GM18519 (cell line): ENCODE data around the gene DOCK1.

Experiments used
- ATAC-seq: cut with Tn5 transposase; IDR thresholded peaks from one replicate; pipeline ENCODE4 v1.9.1; 2021; ENCODE audit warnings: mild to moderate bottlenecking, moderate library complexity; ENCODE audit not compliant: unreplicated experiment, low FRiP score

DOCK1 gene

DNA sequence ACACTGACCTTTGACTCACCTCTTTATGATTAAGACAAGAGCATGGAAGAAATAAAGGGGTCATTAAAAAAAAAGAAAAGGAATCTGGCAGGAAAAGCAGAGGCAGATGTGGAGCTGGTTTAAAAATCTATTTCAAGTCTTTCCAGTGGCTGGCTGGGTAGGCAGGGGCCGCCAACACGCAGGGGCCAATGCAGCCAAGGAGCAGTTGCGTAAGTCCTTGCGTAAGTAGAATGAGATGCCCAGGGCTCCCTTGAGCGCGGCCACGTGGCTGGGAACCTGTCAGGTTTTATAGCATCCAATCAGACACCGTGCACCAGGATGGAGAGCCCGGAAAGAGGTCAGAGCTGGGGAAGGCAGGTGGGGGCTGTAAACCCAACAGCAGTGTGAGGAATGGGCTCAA is 414.9 kb downstream of the DOCK1 start:
- ATAC-seq: no peak

DNA sequence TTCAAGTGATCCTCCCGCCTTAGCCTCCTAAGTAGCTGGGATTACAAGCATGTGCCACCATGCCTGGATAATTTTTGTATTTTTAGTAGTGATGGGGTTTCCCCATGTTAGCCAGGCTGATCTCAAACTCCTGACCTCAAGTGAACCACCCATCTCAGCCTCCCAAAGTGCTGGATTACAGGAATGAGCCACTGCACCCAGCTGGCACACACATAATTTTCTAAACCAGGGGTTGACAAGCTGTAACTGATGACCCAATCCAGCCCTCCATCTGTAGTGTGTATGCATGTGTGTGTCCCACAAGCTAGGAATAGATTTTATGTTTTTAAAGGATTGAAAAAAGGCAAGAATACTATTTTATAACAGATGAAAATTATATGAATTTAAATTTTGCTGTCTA is 417.1 kb downstream of the DOCK1 start:
- ATAC-seq: no peak

DNA sequence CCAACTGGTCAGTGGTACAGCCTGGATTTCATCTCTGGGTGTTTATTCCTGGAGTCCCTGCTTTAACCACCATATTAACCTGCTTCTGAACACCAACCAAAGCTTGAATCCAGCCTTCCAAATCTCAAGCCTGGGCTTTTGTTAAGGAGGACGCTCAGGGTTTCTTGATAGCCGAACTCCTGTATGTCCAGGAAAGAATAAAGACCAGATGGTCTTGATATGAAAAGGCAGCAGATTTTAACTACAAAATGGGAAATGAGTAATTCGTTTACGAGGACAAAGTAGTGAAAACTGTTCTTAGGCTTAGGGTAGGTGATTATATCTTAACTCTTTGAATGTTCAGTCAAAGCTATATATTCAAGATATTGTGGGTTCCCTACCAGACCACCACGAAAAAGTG is 420.3 kb downstream of the DOCK1 start:
- no peak for ATAC-seq

DNA sequence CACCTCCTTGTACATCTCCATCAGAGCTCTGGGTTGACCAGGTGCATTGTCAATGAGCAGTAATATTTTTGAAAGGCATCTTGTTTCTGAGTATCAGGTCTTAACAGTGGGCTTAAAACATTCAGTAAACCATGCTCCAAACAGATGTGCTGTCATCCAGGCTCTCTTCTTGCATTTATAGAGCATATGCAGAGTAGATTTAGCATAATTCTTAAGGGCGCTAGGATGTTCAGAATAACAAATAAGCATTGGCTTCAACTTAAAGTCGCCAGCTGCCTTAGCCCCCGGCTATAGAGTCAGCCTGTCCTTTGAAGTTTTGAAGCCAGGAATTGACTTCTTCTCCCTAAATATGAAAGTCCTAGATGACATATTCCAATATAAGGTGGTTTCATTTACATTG is 421.7 kb downstream of the DOCK1 start:
- no peak for ATAC-seq

DNA sequence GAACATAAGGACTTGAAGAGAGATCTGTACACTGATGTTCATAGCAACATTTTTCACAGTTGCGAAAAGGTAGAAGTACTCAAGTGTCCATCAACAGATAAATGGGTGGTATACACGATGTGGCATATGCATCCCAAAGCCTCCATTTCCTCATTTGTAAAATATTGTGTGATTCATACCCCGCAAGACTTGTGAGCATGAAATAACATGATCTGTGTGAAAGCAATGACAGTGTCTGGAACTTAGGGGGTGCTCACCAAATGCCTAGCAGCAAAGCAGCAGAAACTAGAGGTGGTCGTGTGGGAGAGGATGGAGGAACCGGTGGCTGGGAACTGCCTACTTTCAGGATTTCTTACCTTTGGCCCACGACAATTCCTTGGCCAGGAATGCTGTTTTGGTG is 426.5 kb downstream of the DOCK1 start:
- ATAC-seq: no peak

DNA sequence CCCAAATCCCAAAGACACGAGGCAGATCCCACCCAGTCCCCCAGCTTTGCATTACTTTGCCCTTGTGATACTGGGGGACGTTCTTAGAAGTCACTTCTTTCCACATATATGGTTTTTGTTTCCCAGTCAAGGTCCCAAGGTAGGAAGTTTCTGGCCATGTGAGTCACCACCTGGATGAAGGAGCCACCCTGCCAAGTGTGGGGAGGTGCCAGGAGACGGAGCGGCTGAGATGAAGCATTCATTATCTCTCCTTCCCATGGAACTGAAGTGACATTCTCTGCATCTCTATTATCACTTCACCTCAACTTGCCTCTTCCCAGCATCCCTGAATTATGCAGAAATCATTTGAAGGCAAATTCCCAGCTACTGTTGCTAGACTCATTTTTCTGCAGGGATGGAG is 427.4 kb downstream of the DOCK1 start:
- ATAC-seq: no peak

DNA sequence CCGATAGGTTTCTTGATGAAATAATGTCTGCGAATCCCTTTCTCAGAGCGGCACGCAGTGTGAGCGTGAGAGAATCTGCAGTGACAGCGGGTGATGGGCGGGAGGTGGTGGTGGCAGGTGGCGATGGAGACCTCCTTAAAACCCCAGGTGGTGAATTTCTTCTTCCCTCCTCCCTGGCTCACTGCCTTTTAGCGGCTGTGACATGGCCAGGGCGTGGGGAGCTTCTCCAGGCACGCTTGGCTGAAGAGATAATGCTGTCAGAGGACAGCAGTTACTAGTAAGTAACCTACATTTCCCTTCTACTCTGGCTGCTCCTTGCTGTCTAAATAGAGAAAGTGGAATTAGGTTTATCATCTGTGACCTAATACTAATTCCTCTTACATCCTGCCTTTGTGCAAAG is 432.6 kb downstream of the DOCK1 start:
- no peak for ATAC-seq

DNA sequence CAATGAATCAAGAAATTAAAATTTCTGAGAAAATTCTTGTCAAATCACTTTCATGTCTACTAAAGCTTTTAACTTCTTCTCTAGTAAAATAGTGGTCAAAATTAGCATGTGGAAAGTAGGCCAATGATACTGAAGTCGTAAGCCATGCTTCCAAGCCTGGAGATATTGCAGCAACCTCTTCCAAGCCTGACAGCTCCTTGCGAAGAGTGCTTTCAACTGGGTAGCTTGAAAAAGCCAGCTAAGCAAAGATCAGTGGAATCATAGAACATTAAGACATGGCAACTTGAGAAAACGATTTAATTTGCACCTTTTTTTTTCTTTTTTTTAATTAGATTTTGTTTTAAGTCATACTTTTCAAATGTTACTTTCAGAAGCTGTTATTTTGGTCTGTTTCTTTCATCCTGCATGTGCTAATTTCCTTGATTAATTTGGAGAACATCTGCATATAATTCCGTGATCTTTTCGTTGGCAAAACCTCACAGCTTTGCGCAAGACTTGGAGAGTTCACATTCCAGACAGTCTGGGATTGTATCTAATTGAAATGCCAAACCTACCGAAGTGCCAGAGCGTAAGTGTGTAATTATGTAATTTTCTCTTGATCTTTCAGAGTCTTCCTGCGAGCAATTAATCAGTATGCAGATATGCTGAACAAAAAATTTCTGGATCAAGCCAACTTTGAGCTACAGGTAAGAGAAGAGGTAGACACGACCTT is 433.3 kb downstream of the DOCK1 start:
- no peak for ATAC-seq

DNA sequence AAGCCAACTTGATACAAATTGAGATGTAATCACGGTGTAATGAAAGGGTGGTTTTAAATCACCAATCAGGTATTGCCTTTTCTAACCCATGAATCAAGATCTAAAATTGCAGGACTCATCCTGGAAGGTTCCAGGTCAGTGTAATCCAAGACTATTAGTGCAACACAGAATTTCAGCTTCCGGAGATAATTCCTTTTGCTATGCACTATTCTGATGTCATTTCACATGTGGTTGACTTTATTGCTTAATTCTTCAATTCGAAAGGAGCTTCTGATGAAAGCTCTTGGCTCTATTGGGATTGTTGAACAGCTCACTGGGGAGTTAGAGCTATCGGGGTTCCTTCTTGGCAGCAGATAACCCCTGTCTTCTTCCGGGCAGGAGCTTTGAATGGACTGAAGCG is 438.6 kb downstream of the DOCK1 start:
- no peak for ATAC-seq

DNA sequence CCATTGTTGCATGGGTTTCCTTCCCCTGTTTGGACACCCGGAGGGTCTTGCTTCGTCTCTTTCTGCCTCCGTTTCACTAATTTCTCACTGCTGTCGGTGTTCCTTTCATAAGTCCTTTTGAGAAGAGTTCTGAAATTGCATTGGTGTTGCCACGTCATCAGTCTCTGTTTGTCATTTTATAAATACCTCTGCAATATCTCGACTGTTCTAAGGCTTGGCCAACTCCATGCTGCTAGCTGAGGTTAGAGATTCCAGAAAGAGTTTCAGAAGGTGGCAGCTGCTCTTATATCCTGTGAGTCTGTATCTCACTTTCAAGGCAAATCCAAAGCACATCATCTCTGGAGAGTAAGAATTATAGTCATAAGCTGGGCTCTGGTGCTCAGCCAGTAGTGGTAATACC is 439.1 kb downstream of the DOCK1 start:
- no peak for ATAC-seq

DNA sequence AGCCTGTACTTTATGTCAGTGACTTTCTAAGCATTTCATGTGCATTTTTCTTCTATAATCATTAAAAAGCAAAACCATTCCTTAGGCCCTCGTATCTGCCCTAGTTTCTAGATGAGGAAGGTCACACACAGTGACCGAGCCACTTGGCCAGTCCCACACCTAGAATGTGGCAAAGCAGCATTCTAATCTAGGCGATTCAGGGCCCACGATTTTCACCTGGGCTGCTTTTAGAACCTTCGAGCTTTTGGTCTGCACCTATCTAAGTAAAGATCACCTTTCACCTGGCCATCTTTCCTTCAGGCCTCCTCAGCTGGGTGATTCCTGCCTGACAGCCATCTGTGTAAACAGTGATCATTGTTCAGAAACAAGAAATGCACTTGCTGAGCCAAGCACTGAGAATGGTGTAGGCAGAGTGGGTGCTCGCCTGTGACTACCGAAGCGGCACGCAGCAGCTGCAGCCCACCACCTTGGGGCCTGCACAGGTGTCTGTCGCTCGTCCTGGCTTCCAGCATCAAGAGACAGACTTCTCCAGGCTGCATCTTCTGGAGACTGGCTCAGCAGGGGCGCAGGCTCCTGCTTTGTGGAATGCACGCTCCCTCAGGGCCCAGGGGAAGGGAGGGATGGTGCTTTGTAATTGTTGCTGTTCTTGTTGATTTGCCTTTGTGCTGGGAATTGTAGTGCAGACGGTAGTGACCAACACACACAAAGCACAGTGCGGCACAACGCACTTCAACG is 440.2 kb downstream of the DOCK1 start:
- ATAC-seq: no peak

DNA sequence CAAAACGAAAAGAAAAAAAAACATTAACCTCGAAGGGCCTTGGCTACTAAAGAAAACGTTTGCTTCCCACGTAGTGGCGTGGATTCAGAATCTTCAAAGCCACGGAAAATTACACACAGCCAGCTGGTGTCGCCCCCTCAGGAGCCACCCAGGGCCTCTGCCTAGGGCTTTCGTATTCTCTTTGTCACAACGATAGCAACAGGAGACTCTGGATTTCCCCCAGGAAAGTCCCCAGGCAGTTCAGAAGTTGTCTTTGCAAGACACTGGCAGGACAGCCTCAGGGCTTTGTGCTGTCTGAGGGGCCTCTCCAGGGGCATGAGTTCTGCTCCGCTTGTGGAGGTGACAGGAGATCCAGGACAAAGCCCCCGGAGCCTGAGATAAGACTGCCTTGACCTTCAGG is 441.4 kb downstream of the DOCK1 start:
- no peak for ATAC-seq

DNA sequence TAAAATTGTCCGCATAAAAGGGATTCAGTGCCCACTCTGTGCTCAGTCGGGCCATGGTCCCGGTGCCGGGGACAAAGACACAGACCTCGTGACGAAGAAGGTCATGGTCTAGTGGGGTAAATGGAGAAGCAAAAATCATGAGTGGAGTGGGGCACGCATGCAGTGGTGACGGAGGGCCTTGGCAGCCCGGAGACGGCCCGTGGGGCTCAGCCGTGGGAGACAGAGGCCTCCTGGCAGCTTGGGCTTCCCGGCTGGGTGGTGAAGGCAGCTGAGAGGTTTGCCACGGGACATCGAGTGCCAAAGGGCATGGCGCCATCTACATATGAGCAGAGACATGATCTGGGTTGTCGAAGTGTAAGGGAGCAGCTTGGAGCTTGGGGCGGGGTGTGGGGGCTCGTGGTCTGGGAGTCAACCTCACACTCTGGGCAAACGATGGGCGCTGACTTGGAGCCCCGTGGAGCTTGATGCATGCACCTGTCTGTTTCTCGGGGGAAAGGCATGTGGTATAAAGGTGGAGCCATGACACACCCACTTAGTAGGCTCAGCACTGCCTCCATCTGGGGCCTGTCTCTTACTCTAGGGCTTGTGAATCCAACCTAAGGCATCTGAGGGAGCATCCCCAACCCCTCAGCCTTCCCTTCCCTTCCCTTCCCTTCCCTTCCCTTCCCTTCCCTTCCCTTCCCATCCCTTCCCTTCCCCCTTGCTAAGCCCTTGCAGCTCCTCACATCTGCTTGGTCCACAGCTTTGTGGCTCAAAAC is 442.2 kb downstream of the DOCK1 start:
- no peak for ATAC-seq

DNA sequence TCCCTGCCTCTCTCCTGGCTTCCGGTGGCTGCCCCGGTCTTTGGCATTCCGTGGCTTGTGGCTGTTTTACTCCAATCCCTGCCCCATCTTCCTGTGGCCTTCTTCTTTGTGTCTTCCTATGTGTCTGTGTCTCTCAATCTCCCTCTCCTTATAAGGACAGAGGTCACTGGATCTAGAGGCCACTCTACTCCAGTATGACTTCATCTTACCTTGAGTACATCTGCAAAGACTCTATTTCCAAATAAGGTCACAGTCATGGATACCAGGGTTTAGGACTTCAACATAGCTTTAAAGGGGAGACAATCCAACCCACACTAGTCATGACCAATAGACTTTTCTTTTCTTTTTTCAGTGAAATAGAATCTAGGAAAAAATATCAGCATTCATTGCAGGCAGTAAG is 444.5 kb downstream of the DOCK1 start:
- ATAC-seq: no peak

DNA sequence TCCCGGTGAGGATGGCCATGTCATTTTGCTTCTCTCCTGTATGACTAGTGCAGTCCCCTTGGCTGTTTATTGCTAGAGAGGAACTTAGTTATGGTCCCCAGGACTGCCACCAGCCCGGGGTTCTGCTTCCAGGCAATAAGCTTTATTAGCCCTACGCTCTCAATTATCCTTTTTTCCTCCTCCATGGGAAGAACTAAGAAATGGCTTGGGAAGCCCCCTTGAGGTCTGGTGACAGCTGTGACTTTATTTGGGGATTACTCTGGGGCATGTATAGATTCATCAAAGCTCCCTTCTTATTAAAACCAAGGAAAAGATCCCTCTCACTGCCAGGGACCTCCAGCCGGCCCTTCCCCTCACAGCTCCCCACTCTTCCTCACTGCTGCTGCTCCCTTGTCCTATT is 446.3 kb downstream of the DOCK1 start:
- no peak for ATAC-seq

DNA sequence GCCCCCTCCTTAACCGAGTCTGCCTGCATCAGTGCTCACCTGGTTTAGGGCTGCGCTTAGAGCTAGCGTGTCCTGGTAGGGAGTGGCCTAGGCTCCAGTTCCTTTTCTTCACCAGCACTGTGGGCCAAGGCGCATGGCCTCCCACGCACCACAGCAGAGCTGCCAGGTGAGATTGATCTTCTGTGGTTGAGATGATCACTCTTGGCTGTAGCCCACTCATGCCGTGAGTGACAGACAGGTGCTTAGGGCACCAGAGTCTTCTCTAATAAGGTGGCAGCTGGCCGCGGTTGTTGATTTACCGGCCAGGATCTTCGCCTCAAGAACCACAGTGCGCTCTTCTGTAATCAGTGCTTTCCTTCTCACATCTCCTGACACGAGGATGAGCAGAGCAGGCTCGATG is 448.3 kb downstream of the DOCK1 start:
- no peak for ATAC-seq

DNA sequence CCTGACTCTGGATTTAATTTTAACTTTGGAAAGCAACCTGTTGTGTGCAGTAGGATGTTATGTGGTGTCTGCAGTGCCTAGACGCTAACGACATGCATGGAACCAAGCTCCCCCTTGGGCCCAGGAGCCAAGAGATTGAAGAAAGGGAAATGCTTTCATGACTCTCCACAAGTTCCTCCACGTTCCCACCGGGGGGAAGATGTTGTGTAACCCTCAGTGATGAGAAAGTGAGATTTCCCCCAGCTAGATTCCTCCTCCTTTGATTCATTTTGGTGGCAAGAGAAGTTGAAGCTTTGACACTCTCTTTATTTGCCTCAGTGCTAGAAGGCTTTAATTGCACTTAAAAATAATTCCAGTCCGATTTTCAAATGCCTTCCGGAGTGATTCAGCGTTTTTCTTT is 449.0 kb downstream of the DOCK1 start:
- no peak for ATAC-seq

DNA sequence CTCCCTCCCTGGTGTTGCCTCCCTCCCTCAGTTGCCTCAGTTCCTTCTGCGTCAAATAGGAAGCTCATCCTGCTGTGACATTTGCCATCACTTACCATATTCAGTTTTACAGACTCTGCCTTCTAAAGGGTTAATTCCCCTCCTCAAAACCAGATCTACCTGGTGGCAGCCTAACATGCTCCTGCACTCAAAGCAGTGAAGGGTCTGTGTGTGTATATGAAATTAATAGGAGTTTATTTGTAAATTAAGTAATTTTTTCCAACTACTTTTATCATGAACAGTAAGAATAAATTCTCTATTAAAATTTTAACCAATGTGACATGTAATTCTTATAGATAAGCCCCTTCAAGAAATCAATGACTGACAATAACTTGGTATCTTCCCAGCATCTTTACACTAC is 449.8 kb downstream of the DOCK1 start:
- ATAC-seq: no peak

DNA sequence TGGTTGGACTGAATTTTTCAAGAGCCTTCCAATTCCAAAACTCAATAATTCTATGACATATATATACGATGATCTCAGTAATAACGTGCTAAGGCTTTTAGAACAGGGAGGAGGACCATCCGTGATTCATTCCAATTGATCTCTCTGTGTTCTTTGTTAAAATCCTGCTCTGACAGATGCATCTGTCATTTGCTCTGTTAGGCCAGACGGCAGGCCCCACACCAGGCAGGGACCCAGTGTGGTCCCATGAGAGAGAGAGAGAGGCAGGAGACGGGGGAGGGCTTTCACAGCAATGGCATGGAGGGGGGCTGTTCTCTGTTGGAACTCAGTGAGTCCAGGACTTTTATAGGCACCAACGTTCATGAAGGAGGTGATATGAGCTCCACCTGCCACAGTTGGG is 451.1 kb downstream of the DOCK1 start:
- no peak for ATAC-seq

DNA sequence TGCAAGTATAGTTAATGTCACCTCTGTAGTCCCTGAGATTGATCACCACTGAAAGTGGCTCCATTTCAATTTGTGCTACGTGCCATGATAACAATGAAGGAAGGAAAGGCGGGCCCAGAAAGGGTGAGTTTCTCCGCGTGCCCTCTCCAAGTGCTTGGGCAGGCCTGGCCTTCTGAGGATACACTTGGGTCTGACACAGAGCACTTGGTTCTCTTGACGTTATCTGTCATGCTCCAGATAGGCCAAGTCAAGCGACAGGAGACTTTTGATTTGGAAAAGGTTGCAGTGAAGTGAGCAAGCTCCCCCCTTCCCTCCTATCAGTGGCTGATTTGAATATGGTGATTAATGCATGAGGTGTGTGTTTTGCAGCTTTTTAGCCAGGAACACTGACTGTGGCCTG is 452.0 kb downstream of the DOCK1 start:
- no peak for ATAC-seq

DNA sequence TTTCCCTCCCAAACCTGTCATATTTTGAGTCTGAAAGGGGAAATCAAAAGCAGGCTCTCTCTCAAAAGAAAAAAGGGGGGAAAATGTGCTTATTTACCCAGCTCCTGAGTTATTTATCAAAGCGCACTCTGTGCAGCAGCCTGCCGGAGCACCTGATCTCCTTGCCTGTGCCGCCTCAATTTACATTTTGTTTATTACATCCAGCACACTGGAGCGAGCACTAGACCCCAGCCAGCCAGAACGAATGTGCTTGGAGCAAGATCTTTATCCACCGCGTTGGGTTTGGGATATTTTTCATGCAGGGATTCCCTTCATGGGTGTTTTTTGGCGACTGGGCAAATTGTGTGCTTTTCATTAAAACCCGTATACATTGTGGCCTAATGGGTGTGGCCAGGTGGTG is 453.1 kb downstream of the DOCK1 start:
- no peak for ATAC-seq

DNA sequence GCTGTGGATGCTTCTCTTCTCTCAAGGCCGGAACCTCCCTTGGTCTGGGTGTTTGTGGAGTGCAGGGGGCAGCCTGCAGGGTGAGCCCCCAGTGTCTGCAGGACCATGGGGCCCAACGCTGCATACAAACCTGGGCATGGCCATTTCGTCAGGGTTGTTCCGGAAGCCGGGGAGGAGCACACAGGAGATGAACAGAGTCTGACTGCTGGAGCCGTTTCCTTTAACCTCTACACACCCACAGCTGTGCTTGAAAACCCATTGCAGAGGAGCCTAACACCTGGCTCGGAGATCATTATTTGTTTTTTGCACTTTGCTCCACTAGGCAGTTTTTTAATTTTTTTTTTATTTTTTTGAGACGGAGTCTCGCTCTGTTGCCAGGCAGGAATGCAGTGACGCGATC is 458.8 kb downstream of the DOCK1 start:
- no peak for ATAC-seq
